SU-DHL-6 (cell line): Measurements from ENCODE around the gene C10orf62.

Source experiments
- H2AFZ ChIP-seq: fragments of 200-600 bp; sonication (generic); 2 replicates; pipeline ENCODE4 v1.6.1; 2014; ENCODE audit warnings: low read depth, mild to moderate bottlenecking, moderate library complexity, mixed read lengths, antibody characterized with exemption, low read length; ENCODE audit not compliant: severe bottlenecking
- H3F3A ChIP-seq: fragments of 200-600 bp; shearing (Covaris generic); 2 replicates; pipeline ENCODE4 v1.6.0; 2016; ENCODE audit warnings: antibody characterized with exemption, mild to moderate bottlenecking; ENCODE audit not compliant: insufficient read depth
- H3K27ac ChIP-seq: fragments of 200-600 bp; sonication (generic); 2 replicates; pipeline ENCODE4 v1.5.1; 2016; ENCODE audit warnings: low read depth, mild to moderate bottlenecking, low read length, moderate library complexity, mixed read lengths
- H3K27me3 ChIP-seq: fragments of 200-600 bp; sonication (generic), shearing (Covaris generic); 2 replicates; pipeline ENCODE4 v1.6.0; 2014; ENCODE audit warnings: mild to moderate bottlenecking, low read length
- H3K36me3 ChIP-seq: fragments of 200-600 bp; sonication (generic); 2 replicates; pipeline ENCODE4 v1.6.1; 2014; ENCODE audit warnings: mild to moderate bottlenecking, low read length, mixed read lengths
- H3K4me2 ChIP-seq: fragments of 300-600, 200-600 bp; shearing (Covaris generic), sonication (generic); 2 replicates; pipeline ENCODE4 v1.6.0; 2014; ENCODE audit warnings: low read length, low read depth, mild to moderate bottlenecking; ENCODE audit not compliant: poor library complexity, severe bottlenecking
- H3K4me3 ChIP-seq: fragments of 200-600 bp; sonication (generic); 2 replicates; pipeline ENCODE4 v1.5.1; 2014; ENCODE audit warnings: antibody characterized with exemption, low read length, mild to moderate bottlenecking, mixed read lengths; ENCODE audit not compliant: insufficient read depth, poor library complexity, severe bottlenecking
- H3K79me2 ChIP-seq: fragments of 200-600 bp; sonication (generic); 2 replicates; pipeline ENCODE4 v1.6.1; 2014; ENCODE audit warnings: mild to moderate bottlenecking, low read length, moderate library complexity; ENCODE audit not compliant: insufficient read depth
- H3K9ac ChIP-seq: fragments of 200-600 bp; sonication (generic); 2 replicates; pipeline ENCODE4 v1.7.0; 2014; ENCODE audit warnings: mild to moderate bottlenecking, low read length
- H3K9me2 ChIP-seq: fragments of 200-600 bp; sonication (generic); replicated peaks from 2 replicates; pipeline ENCODE4 v1.6.1; 2014; ENCODE audit warnings: low read length; ENCODE audit not compliant: insufficient read depth
- H3K9me3 ChIP-seq: fragments of 200-600 bp; sonication (generic); 2 replicates; pipeline ENCODE4 v1.6.1; 2014; ENCODE audit warnings: low read length, mixed read lengths; ENCODE audit not compliant: insufficient read depth
- H4K20me1 ChIP-seq: fragments of 200-600 bp; sonication (generic); 2 replicates; pipeline ENCODE4 v1.6.1; 2014; ENCODE audit warnings: low read depth, mild to moderate bottlenecking, antibody characterized with exemption, low read length, moderate library complexity, mixed read lengths
- EZH2phosphoT487 ChIP-seq: fragments of 200-600 bp; sonication (generic), shearing (Covaris generic); conservative IDR thresholded peaks from 2 replicates; pipeline ENCODE4 v1.6.1; 2018; ENCODE audit warnings: mild to moderate bottlenecking, antibody characterized with exemption, low read length, moderate library complexity, mixed read lengths
- TF ChIP-seq, protein P1 (sequence below): fragments of 200-600 bp; sonication (generic); IDR thresholded peaks from one replicate; pipeline ENCODE4 v1.5.1; 2017; ENCODE audit warnings: antibody characterized with exemption, mild to moderate bottlenecking, low read length, moderate library complexity; ENCODE audit not compliant: insufficient read depth, poor library complexity, severe bottlenecking

The C10orf62 gene

DNA sequence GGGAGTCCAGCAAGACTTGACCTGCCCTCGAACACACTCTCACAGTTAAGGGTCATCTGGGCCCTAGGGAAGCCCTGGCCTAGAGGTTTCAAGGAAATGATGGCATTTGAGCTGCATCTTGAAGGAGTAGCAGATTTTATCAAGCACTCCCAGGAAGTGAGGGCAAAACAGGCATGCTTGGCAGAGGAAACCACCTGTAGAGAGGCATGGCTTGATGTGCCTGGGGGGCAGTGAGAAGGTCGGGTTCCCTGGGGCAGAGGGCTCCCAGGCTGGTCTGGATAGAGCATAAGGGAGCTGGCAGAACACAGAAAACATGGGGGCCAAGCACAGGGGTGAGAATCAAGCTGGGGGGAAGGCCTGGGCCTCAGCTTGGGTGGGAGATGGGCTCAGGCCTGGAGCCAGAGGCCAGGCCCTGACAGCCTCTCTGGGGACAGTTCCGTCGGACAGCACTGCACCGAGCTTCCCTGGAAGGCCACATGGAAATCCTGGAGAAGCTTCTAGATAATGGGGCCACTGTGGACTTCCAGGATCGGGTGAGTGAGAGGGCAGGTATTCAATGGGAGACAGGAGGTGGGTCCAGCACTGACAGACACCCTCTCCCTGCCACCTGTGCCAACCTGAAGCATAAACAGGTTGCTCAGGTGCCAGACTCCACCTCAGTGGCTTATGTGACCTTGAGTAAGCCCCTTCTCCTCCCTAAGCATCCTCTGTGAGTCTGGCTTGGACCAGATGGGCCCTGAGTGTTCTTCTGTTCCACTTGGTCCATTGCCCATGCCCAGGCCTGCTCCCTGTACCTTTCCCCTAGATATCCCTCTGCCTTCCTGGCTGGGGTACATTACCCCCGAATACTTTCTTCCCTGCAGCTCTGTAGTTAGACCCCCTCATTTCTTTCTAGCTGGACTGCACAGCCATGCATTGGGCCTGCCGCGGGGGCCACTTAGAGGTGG lies 8.8 kb upstream of the C10orf62 start:
- Histone ChIP-seq H2AFZ (no peak overlapping the region), H3F3A (no peaks in the 10 kb centered on the region), H4K20me1 (no peaks in the 10 kb centered on the region), H3K79me2 (no peaks in the 10 kb centered on the region), H3K27ac (no peak overlapping the region), H3K4me3 (no peak overlapping the region), H3K27me3 (no peaks in the 10 kb centered on the region), H3K4me2 (no peak overlapping the region), H3K36me3 (no peaks in the 10 kb centered on the region), H3K9me3 (no peaks in the 10 kb centered on the region), H3K9me2 (no peaks in the 10 kb centered on the region), H3K9ac (no peak overlapping the region)
- TF ChIP-seq, protein P1, sequence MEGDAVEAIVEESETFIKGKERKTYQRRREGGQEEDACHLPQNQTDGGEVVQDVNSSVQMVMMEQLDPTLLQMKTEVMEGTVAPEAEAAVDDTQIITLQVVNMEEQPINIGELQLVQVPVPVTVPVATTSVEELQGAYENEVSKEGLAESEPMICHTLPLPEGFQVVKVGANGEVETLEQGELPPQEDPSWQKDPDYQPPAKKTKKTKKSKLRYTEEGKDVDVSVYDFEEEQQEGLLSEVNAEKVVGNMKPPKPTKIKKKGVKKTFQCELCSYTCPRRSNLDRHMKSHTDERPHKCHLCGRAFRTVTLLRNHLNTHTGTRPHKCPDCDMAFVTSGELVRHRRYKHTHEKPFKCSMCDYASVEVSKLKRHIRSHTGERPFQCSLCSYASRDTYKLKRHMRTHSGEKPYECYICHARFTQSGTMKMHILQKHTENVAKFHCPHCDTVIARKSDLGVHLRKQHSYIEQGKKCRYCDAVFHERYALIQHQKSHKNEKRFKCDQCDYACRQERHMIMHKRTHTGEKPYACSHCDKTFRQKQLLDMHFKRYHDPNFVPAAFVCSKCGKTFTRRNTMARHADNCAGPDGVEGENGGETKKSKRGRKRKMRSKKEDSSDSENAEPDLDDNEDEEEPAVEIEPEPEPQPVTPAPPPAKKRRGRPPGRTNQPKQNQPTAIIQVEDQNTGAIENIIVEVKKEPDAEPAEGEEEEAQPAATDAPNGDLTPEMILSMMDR = no peak
- no peak for TF ChIP-seq EZH2phosphoT487

DNA sequence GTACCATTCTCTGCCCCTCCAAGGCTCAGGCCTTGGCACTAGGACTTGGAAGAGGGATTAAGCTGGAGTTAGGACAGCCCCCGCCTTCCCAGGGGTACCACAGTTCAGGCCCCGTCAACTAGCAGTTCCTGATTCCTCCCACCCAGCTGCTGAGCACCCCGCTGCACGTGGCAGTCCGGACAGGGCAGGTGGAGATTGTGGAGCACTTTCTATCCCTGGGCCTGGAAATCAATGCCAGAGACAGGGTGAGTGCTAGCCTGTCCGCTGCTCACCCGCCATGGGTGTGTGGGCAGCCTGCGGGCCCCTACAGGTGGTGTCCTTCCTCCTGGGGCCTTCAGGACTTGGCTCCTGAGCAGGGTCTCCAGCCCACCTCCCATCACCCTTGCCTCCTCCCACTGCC lies 7.4 kb upstream of the C10orf62 start:
- no peak overlapping the region for H2AFZ ChIP-seq
- H3K9me2 ChIP-seq = no peaks in the 10 kb centered on the region
- no peaks in the 10 kb centered on the region for H3K79me2 ChIP-seq
- H3F3A ChIP-seq = no peaks in the 10 kb centered on the region
- no peaks in the 10 kb centered on the region for H3K9me3 ChIP-seq
- no peaks in the 10 kb centered on the region for H3K27me3 ChIP-seq
- no peaks in the 10 kb centered on the region for H4K20me1 ChIP-seq
- no peaks in the 10 kb centered on the region for H3K36me3 ChIP-seq
- H3K4me3 ChIP-seq = no peak overlapping the region
- H3K9ac ChIP-seq = no peak overlapping the region
- no peak overlapping the region for H3K27ac ChIP-seq
- H3K4me2 ChIP-seq = no peak overlapping the region
- TF ChIP-seq, protein P1 = no peak
- no peak for TF ChIP-seq EZH2phosphoT487

DNA sequence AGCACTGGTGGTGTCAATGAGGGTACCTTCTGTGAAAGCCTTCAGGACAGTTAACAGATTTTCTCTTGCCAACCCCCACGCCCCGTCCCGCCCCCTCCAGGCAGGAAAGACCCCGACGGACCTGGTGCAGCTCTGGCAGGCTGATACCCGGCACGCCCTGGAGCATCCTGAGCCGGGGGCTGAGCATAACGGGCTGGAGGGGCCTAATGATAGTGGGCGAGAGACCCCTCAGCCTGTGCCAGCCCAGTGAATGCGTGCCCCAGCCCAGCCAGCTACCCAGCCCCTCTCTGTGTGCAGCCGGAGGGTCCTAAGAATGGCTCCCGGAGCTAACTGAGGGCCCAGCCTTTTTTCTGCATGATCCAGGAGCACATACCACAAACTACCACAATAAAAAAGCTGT lies 6.0 kb upstream of the C10orf62 start:
- no peaks in the 10 kb centered on the region for H3K79me2 ChIP-seq
- H3F3A ChIP-seq = no peaks in the 10 kb centered on the region
- no peaks in the 10 kb centered on the region for H3K27me3 ChIP-seq
- TF ChIP-seq, protein P1 = no peak
- TF ChIP-seq EZH2phosphoT487 = no peak
- no peak overlapping the region for H3K4me3 ChIP-seq
- no peak overlapping the region for H3K9ac ChIP-seq
- no peak overlapping the region for H2AFZ ChIP-seq
- H4K20me1 ChIP-seq = no peaks in the 10 kb centered on the region
- H3K27ac ChIP-seq = no peak overlapping the region
- H3K9me3 ChIP-seq = no peaks in the 10 kb centered on the region
- H3K9me2 ChIP-seq = no peaks in the 10 kb centered on the region
- H3K4me2 ChIP-seq = no peak overlapping the region
- no peaks in the 10 kb centered on the region for H3K36me3 ChIP-seq
